HUES64 (cell line): ENCODE measurements around the gene RAB3IL1. TPM values are rescaled to one million over a fixed set of nuclear protein-coding genes. Genes with fewer than 3 reads are reported as not detected.
"Not testable (repeated sequence)": the region's sequence is repeated elsewhere in the genome, so short reads cannot be mapped to it uniquely, and the experiment has no call there.

ENCODE experiments used
- H3K27ac ChIP-seq: 2 replicates; pipeline ENCODE4 v1.7.0; 2013; ENCODE audit warnings: low read depth, low read length, inconsistent platforms
- H3K27me3 ChIP-seq: 2 replicates; pipeline ENCODE4 v1.6.1; 2013; ENCODE audit warnings: mild to moderate bottlenecking, low read length; ENCODE audit not compliant: insufficient read depth
- H3K36me3 ChIP-seq: 2 replicates; pipeline ENCODE4 v1.6.1; 2013; ENCODE audit warnings: mild to moderate bottlenecking, low read length; ENCODE audit not compliant: insufficient read depth
- H3K4me1 ChIP-seq: 2 replicates; pipeline ENCODE4 v1.6.1; 2013; ENCODE audit warnings: mild to moderate bottlenecking, low read length, moderate library complexity; ENCODE audit not compliant: insufficient read depth
- H3K4me3 ChIP-seq: 2 replicates; pipeline ENCODE4 v1.5.1; 2013; ENCODE audit warnings: mild to moderate bottlenecking, low read length, moderate library complexity
- H3K9ac ChIP-seq: 2 replicates; pipeline ENCODE4 v1.6.1; 2013; ENCODE audit warnings: mild to moderate bottlenecking, low read depth, low read length
- H3K9me3 ChIP-seq: 2 replicates; pipeline ENCODE4 v1.6.1; 2013; ENCODE audit warnings: low read depth, low read length; ENCODE audit not compliant: insufficient read depth
- WGBS: fragments of 150-250, 120-280 bp; methylation state at CpG from one replicate; pipeline ENCODE4 v1.1.7; 2013; ENCODE audit warnings: missing lambda C conversion rate; 5-methylcytosine and 5-hydroxymethylcytosine counted together
- polyA plus RNA-seq, 2 experiments: library from polyadenylated mRNA; stranded (reverse); fragments of 50-300 nt; gene quantifications; one replicate each; pipeline ENCODE4 v1.2.3, GENCODE V29; 2013

RAB3IL1 gene, protein sequence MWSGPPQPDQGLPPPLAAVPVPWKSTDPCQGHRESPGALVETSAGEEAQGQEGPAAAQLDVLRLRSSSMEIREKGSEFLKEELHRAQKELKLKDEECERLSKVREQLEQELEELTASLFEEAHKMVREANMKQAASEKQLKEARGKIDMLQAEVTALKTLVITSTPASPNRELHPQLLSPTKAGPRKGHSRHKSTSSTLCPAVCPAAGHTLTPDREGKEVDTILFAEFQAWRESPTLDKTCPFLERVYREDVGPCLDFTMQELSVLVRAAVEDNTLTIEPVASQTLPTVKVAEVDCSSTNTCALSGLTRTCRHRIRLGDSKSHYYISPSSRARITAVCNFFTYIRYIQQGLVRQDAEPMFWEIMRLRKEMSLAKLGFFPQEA
- 2.6 TPM for polyA plus RNA-seq (2013, experiment 1 of 2)
- polyA plus RNA-seq (2013, experiment 2 of 2): 3.7 TPM

DNA sequence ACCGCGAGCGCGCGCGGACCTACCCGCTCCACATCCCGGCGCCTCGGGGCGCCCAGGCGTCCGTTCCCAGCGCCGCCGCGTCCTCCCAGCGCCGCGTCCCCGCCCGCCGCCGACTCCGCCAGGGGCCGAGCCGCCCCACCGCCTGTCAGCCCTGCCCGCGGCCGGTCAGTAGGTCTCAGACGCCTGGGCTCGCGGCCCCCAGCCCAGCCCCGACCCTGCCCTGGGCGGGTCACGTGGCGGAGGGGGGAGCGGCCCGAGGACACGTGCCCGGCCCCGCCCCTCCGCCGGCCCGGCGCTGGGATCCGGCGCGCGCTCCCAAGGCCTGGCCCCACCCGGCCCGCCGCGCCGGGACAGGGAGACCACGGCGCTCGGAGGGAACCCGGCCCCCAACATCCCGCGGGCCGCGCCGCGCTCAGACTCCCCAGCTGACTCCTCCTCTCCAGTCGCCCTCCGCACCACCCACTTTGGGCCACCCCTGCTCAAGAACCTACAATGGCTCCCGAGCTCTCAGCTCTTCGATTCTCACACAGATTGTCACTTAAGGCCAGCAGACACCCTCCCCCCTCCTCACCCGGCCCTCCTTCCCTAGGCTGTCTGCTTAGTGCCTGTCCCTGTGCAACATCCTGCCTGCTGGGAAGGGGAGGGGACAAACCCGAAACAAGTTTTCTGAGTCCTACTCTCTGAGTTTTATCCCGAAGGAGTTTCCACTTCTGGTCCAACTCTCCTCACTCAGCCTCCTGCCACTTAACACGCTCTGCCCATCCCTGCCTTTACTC is at the start of gene RAB3IL1:
RAB3IL1 (minus strand) TSS at position 233 of the 776 bp plus-strand sequence; CDS start at position 34, 199 bp downstream.
- Histone ChIP-seq H3K27ac (no peak within 1 kb of the TSS), H3K9ac (peak within 1 kb of the TSS; percentile 47; the same call in 1 of the 2 replicates), H3K9me3 (no peaks in the 10 kb centered on the region), H3K4me3 (peak within 1 kb of the TSS; percentile 59), H3K27me3 (peaks cover 28% of the 10 kb centered on the region), H3K4me1 (no peaks in the 10 kb centered on the region; the same call in 1 of the 2 replicates), H3K36me3 (no peaks in the 10 kb centered on the region)
- WGBS: 4% methylated on average over 74 of the region's 74 CpGs

DNA sequence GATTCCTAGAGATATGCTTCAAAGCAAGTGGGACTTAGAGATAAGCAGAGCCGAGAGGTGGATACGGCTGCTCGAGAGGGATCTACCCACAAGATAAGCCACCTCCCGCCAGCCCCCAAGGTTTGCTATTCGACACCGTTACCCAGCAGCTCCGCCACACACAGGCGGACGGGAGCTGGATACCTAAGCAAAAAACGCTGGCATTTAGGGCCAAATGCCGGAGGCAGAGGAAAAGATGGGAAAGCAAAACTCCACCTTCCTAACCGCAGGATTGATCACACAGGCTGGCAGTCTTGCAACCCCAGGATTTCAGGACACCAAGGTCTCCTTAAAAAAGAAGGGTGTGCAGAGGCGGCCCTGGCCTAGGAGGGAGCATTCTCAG is 49.4 kb upstream of the RAB3IL1 start:
- Histone ChIP-seq H3K36me3 (peaks cover 36% of the 10 kb centered on the region), H3K4me3 (peak overlapping the region; percentile 100), H3K9me3 (no peaks in the 10 kb centered on the region), H3K4me1 (peaks cover 16% of the 10 kb centered on the region), H3K9ac (peak overlapping the region; percentile 97), H3K27me3 (no peaks in the 10 kb centered on the region), H3K27ac (peak overlapping the region; percentile 94; the same call in 1 of the 2 replicates)
- under 1% methylated on average over 13 of the region's 13 CpGs for WGBS

DNA sequence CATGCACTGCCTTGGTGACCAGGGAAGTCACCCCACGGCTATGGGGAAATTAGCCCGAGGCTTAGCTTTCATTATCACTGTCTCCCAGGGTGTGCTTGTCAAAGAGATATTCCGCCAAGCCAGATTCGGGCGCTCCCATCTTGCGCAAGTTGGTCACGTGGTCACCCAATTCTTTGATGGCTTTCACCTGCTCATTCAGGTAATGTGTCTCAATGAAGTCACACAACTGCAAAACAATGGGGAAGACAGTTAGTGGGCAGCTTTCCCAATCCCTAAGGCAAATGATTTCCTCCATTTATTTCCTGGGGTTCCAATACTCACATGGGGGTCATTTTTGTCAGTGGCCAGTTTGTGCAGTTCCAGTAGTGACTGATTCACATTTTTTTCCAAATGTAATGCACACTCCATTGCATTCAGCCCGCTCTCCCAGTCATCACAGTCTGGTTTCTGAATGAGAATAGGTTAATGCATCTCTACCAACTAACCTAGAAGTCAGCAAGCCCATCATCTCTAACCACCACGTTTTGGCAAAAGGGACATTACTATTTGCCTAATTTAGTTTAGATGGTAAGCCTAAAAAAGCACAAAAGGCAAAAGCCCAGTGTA is 47.4 kb upstream of the RAB3IL1 start:
- not testable (repeated sequence) for H3K27me3 ChIP-seq, H3K27ac ChIP-seq, H3K9me3 ChIP-seq, H3K9ac ChIP-seq, H3K4me1 ChIP-seq
- 94% methylated on average over 8 of the region's 9 CpGs for WGBS
- peak overlapping the region; percentile 100; the same call in 1 of the 2 replicates for H3K4me3 ChIP-seq
- peaks cover 36% of the 10 kb centered on the region for H3K36me3 ChIP-seq

DNA sequence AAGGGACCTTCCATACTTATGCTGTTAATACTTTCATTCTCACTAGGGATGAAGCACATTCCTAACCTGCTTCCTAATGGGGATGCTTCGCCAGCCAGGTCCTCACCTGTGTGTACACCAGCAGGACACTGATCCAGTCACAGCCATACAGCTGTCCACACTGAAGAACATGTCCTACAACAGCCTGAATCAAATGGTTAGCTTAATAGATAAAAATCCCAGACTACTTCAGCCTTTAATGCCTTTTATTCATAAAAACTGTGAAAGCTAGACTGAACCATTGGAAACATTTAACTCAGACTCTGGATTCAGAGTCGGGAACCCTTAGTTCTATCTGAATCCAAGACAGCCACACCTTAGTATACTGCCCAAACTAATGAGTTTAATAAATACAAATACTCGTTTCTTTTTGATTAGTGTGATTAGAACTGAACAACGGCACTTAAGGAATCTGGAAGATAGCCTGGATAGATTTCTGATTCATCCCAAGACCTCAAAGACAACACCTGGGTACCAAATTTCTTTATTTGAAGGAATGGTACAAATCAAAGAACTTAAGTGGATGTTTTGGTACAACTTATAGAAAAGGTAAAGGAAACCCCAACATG is 46.8 kb upstream of the RAB3IL1 start:
- no peak overlapping the region for H3K9ac ChIP-seq
- 96% methylated on average over 4 of the region's 4 CpGs for WGBS
- no peak overlapping the region for H3K27ac ChIP-seq
- peaks cover 8% of the 10 kb centered on the region; the same call in 1 of the 2 replicates for H3K4me1 ChIP-seq
- no peak overlapping the region for H3K4me3 ChIP-seq
- no peaks in the 10 kb centered on the region for H3K9me3 ChIP-seq
- peaks cover 36% of the 10 kb centered on the region for H3K36me3 ChIP-seq
- H3K27me3 ChIP-seq: no peaks in the 10 kb centered on the region

DNA sequence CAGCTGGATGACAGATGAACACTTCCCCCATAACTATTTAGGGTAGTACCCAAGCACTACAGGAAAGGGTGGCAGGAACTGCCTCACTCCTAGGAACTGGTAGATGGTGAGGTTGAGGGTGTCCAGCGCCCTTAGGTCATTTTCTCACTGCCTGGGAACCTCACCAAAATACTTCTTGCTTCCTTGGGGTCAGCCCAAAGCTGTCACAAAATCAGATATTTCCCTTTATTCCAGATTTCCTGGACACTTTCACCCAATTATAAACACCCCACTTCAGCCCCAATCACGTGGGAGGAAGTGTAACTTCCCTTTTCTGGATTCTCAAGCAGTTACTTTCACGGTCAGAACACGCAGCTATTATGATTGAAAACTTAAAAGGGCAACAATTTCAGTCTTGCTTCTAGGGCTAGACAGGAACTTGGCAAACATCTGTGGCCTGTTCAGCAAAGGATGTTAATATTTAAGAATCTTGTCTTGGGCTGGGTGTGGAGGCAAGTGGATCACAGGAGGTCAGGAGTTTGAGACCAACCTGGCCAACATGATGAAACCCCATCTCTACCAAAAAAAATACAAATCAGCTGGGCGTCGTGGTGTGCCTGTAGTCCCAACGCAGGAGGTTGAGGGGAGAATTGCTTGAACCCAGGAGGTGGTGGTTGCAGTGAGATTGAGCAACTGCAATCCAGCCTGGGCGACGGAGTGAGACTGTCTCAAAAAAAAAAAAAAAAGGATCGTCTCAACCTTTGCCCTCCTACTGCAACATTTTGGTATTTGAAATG is 46.1 kb upstream of the RAB3IL1 start:
- whole genome bisulfite sequencing: 92% methylated on average over 7 of the region's 10 CpGs

DNA sequence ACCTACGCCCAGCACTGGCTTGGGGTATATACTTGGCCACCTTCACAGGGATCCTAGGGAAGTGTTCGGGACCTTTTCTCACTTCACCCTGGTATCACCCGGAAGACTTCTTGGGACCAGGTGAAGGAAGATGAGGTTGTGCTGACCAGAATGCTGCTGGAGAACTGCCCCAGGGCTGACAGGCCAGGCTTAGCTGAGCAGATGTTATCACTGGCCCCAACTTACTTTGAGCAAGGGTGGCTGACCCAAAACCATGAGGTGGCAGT is 45.6 kb upstream of the RAB3IL1 start:
- no peaks in the 10 kb centered on the region for H3K9me3 ChIP-seq
- H3K4me1 ChIP-seq: no peaks in the 10 kb centered on the region
- no peak overlapping the region for H3K4me3 ChIP-seq
- H3K27ac ChIP-seq: no peak overlapping the region
- no peaks in the 10 kb centered on the region for H3K27me3 ChIP-seq
- H3K36me3 ChIP-seq: peaks cover 36% of the 10 kb centered on the region
- 94% methylated on average over 3 of the region's 3 CpGs for WGBS
- no peak overlapping the region for H3K9ac ChIP-seq

More for the DNA sequence above, 46.1 kb upstream of the RAB3IL1 start:
- H3K4me1 ChIP-seq: peaks cover 2% of the 10 kb centered on the region; the same call in 1 of the 2 replicates
- no peaks in the 10 kb centered on the region for H3K9me3 ChIP-seq
- H3K27ac ChIP-seq: no peak overlapping the region
- H3K9ac ChIP-seq: no peak overlapping the region
- H3K27me3 ChIP-seq: no peaks in the 10 kb centered on the region
- H3K36me3 ChIP-seq: peaks cover 36% of the 10 kb centered on the region
- no peak overlapping the region for H3K4me3 ChIP-seq

DNA sequence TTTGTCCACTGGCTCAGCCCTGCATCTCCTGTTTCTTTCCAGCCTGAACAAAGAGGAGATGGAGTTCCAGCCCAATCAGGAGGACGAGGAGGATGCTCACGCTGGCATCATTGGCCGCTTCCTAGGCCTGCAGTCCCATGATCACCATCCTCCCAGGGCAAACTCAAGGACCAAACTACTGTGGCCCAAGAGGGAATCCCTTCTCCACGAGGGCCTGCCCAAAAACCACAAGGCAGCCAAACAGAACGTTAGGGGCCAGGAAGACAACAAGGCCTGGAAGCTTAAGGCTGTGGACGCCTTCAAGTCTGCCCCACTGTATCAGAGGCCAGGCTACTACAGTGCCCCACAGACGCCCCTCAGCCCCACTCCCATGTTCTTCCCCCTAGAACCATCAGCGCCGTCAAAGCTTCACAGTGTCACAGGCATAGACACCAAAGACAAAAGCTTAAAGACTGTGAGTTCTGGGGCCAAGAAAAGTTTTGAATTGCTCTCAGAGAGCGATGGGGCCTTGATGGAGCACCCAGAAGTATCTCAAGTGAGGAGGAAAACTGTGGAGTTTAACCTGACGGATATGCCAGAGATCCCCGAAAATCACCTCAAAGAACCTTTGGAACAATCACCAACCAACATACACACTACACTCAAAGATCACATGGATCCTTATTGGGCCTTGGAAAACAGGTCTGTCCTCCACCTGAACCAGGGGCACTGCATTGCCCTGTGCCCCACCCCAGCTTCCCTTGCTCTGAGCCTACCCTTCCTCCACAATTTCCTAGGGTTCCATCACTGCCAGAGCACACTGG is 45.0 kb upstream of the RAB3IL1 start:
- Histone ChIP-seq H3K36me3 (peaks cover 36% of the 10 kb centered on the region), H3K4me1 (no peaks in the 10 kb centered on the region), H3K27me3 (no peaks in the 10 kb centered on the region), H3K9me3 (no peaks in the 10 kb centered on the region), H3K9ac (no peak overlapping the region), H3K4me3 (no peak overlapping the region), H3K27ac (no peak overlapping the region)
- 88% methylated on average over 12 of the region's 12 CpGs for WGBS

DNA sequence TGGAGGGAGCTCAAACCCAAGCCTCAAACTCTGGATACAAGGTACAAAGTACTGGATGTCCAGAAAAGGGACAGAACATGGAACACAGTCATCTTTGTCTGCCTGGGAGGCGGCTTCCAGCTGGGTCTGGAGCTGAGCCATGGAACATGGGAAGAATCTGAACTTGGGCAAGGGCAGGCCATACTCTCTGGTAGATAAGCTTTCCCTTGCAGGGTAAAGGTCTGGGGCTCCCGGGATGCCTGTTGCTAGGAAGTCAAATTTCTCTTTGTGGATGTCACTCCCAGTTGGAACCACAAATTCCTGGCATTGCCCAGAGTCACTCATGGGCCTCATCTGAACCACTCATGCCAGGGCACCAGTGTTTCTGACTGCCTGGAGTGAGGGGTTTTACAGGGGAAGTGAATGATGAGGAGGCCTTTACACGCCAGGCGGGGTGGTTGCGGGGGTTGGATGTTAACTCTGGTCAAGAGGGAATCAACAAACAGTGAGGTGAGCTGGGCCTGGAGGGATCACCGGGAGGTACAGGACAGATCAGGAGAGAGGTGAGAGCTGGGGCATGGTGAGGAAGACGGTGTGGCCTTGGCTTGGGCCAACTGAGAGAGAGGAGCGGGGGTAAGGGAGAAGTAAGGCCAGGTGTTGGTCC is 44.3 kb upstream of the RAB3IL1 start:
- Histone ChIP-seq H3K9ac (no peak overlapping the region), H3K27ac (no peak overlapping the region), H3K27me3 (0 out of 2 replicates have a peak, but pooled peaks cover 3% of the 10 kb centered on the region), H3K36me3 (peaks cover 36% of the 10 kb centered on the region), H3K4me3 (no peak overlapping the region), H3K4me1 (no peaks in the 10 kb centered on the region), H3K9me3 (no peaks in the 10 kb centered on the region)
- 93% methylated on average over 8 of the region's 8 CpGs for WGBS

DNA sequence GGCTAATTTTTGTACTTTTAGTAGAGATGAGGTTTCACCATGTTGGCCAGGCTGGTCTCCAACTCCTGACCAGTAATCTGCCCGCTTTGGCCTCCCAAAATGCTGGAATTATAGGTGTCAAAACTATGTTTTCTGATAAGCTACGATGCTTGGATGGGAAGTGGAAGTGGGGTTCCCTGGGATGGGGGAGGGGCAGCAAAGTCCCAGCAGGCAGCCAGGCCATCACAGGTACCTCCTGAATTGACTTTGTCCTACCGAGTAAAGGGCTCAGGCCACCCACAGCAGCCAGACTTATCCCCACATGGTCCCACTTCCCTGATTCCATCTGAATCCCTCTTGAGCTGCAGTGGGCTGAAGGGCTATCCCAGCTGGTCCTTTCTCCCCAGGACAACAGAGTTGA is 43.2 kb upstream of the RAB3IL1 start:
- H3K27me3 ChIP-seq: peaks cover 14% of the 10 kb centered on the region
- 83% methylated on average over 3 of the region's 3 CpGs for WGBS
- peaks cover 27% of the 10 kb centered on the region for H3K36me3 ChIP-seq
- no peak overlapping the region for H3K27ac ChIP-seq
- no peaks in the 10 kb centered on the region for H3K4me1 ChIP-seq
- no peak overlapping the region for H3K9ac ChIP-seq
- no peak overlapping the region for H3K4me3 ChIP-seq
- no peaks in the 10 kb centered on the region for H3K9me3 ChIP-seq
